Neural cell (in vitro differentiated cells): ENCODE data around the gene NT5DC2. TPM values are rescaled to one million over a fixed set of nuclear protein-coding genes. Genes with fewer than 3 reads are reported as not detected.

Experiments
- H2AFZ ChIP-seq: fragments of 200-600, 300-800 bp; sonication (generic), shearing (Covaris generic); 2 replicates; pipeline ENCODE4 v1.6.0; 2014; ENCODE audit warnings: low read depth, mild to moderate bottlenecking, antibody characterized with exemption, low read length, moderate library complexity
- H3F3A ChIP-seq: fragments of 200-600 bp; shearing (Covaris generic); 2 replicates; pipeline ENCODE4 v1.6.1; 2016; ENCODE audit warnings: mild to moderate bottlenecking, moderate library complexity, mixed read lengths, antibody characterized with exemption, low read length; ENCODE audit not compliant: insufficient read depth, poor library complexity, severe bottlenecking
- H3K27ac ChIP-seq: fragments of 200-600, 300-800 bp; sonication (generic), shearing (Covaris generic); 2 replicates; pipeline ENCODE4 v1.5.1; 2014; ENCODE audit warnings: mild to moderate bottlenecking, low read length, moderate library complexity
- H3K27me3 ChIP-seq: fragments of 300-800, 200-600 bp; sonication (generic), shearing (Covaris generic); 2 replicates; pipeline ENCODE4 v1.6.0; 2014; ENCODE audit warnings: mild to moderate bottlenecking, low read depth, low read length, moderate library complexity; ENCODE audit not compliant: insufficient read depth
- H3K36me3 ChIP-seq: fragments of 300-800, 200-600 bp; sonication (generic), shearing (Covaris generic); 2 replicates; pipeline ENCODE4 v1.5.1; 2014; ENCODE audit warnings: mild to moderate bottlenecking, antibody characterized with exemption, low read length, moderate library complexity; ENCODE audit not compliant: insufficient read depth
- H3K4me2 ChIP-seq: fragments of 300-800, 200-600 bp; sonication (generic), shearing (Covaris generic); 2 replicates; pipeline ENCODE4 v1.6.0; 2014; ENCODE audit warnings: mild to moderate bottlenecking, low read length
- H3K4me3 ChIP-seq: fragments of 300-800, 200-600 bp; sonication (generic), shearing (Covaris generic); 2 replicates; pipeline ENCODE4 v1.5.1; 2014; ENCODE audit warnings: mild to moderate bottlenecking, low read length, moderate library complexity
- H3K79me2 ChIP-seq: fragments of 200-600 bp; shearing (Covaris generic); replicated peaks from 2 replicates; pipeline ENCODE4 v1.6.0; 2014; ENCODE audit warnings: mild to moderate bottlenecking, low read length, moderate library complexity; ENCODE audit not compliant: insufficient read depth
- H3K9ac ChIP-seq: fragments of 300-800, 200-600 bp; sonication (generic), shearing (Covaris generic); 2 replicates; pipeline ENCODE4 v1.6.1; 2016; ENCODE audit warnings: mild to moderate bottlenecking, low read length, mixed read lengths
- H3K9me2 ChIP-seq: fragments of 200-600 bp; shearing (Covaris generic); 2 replicates; pipeline ENCODE4 v1.6.1; 2016; ENCODE audit warnings: mild to moderate bottlenecking, low read length, mixed read lengths; ENCODE audit not compliant: insufficient read depth
- H3K9me3 ChIP-seq: fragments of 200-600, 300-800 bp; sonication (generic), shearing (Covaris generic); 2 replicates; pipeline ENCODE4 v1.6.1; 2016; ENCODE audit warnings: mild to moderate bottlenecking, mixed run types, low read length, moderate library complexity, mixed read lengths
- H4K20me1 ChIP-seq: fragments of 200-600 bp; shearing (Covaris generic); 2 replicates; pipeline ENCODE4 v1.6.1; 2016; ENCODE audit warnings: mild to moderate bottlenecking, mixed run types; ENCODE audit not compliant: insufficient read depth
- CTCF ChIP-seq: fragments of 450-650 bp; IDR thresholded peaks from 2 replicates; pipeline ENCODE4 v1.5.1; 2014; ENCODE audit warnings: antibody characterized with exemption, mild to moderate bottlenecking, moderate library complexity; ENCODE audit not compliant: poor library complexity, severe bottlenecking
- EP300 ChIP-seq: fragments of 450-650 bp; conservative IDR thresholded peaks from 2 replicates; pipeline ENCODE4 v1.6.1; 2014; ENCODE audit warnings: antibody characterized with exemption, mild to moderate bottlenecking, moderate library complexity; ENCODE audit not compliant: poor library complexity, severe bottlenecking
- EZH2 ChIP-seq: fragments of 200-600, 300-800 bp; shearing (Covaris generic), sonication (generic); IDR thresholded peaks from 2 replicates; pipeline ENCODE4 v1.6.1; 2014; ENCODE audit warnings: antibody characterized with exemption, low read length, borderline replicate concordance, mild to moderate bottlenecking; ENCODE audit not compliant: insufficient read depth, poor library complexity, severe bottlenecking
- MXI1 ChIP-seq: fragments of 450-650 bp; conservative IDR thresholded peaks from 2 replicates; pipeline ENCODE4 v1.6.1; 2014; ENCODE audit warnings: antibody characterized with exemption, mild to moderate bottlenecking; ENCODE audit not compliant: poor library complexity, severe bottlenecking
- POLR2AphosphoS5 ChIP-seq: IDR thresholded peaks from 2 replicates; pipeline ENCODE4 v1.6.1; 2012
- RAD21 ChIP-seq: fragments of 450-650 bp; conservative IDR thresholded peaks from 2 replicates; pipeline ENCODE4 v1.6.1; 2014; ENCODE audit warnings: antibody characterized with exemption, mild to moderate bottlenecking, moderate library complexity
- REST ChIP-seq: IDR thresholded peaks from 2 replicates; pipeline ENCODE4 v1.6.1; 2012; ENCODE audit warnings: borderline replicate concordance
- SMC3 ChIP-seq: fragments of 450-650 bp; conservative IDR thresholded peaks from 2 replicates; pipeline ENCODE4 v1.6.1; 2014; ENCODE audit warnings: antibody characterized with exemption, mild to moderate bottlenecking, moderate library complexity; ENCODE audit not compliant: poor library complexity
- TAF1 ChIP-seq: IDR thresholded peaks from 2 replicates; pipeline ENCODE4 v1.6.1; 2012; ENCODE audit warnings: low read depth
- polyA plus RNA-seq: library from polyadenylated mRNA; depleted of rRNA; stranded (reverse); fragments of >200 nt; gene quantifications from 2 replicates; pipeline ENCODE4 v1.2.3, GENCODE V29; 2014

NT5DC2 gene
- polyA plus RNA-seq, 1 donor from 2014 or later: 35.1 TPM

- Histone ChIP-seq H3K4me3 (no peak overlapping the region), H3K79me2 (no peaks in the 10 kb centered on the region), H3K9me2 (no peaks in the 10 kb centered on the region), H3K27ac (no peak overlapping the region), H2AFZ (no peak overlapping the region), H3K4me2 (no peak overlapping the region), H3K27me3 (no peaks in the 10 kb centered on the region), H3K36me3 (no peaks in the 10 kb centered on the region), H3F3A (no peaks in the 10 kb centered on the region), H4K20me1 (no peaks in the 10 kb centered on the region), H3K9me3 (no peaks in the 10 kb centered on the region), H3K9ac (no peak overlapping the region)
- TF ChIP-seq RAD21 (no peak), SMC3 (no peak), EZH2 (no peak), REST (no peak)
These were observed 31.7 kb downstream of the NT5DC2 start for GRCh38 chr3:52502001-52502400.

- H3K9me2 ChIP-seq: no peaks in the 10 kb centered on the region
- H4K20me1 ChIP-seq: no peaks in the 10 kb centered on the region
- no peaks in the 10 kb centered on the region for H3F3A ChIP-seq
- no peak overlapping the region for H3K4me3 ChIP-seq
- H2AFZ ChIP-seq: no peak overlapping the region
- TF ChIP-seq SMC3 (no peak), EZH2 (no peak), TAF1 (no peak), EP300 (no peak), RAD21 (no peak), POLR2AphosphoS5 (no peak), MXI1 (no peak), CTCF (no peak), REST (no peak)
- no peak overlapping the region for H3K4me2 ChIP-seq
- H3K27ac ChIP-seq: no peak overlapping the region
- H3K27me3 ChIP-seq: no peaks in the 10 kb centered on the region
- no peaks in the 10 kb centered on the region for H3K9me3 ChIP-seq
- H3K9ac ChIP-seq: no peak overlapping the region
- H3K79me2 ChIP-seq: no peaks in the 10 kb centered on the region
- H3K36me3 ChIP-seq: no peaks in the 10 kb centered on the region
These were observed 32.6 kb downstream of the NT5DC2 start for GRCh38 chr3:52501046-52501445.
